LoVo (cell line): ENCODE data around the gene CEP295NL.
"Not testable (repeated sequence)": the region's sequence is repeated elsewhere in the genome, so short reads cannot be mapped to it uniquely, and the experiment has no call there.

Source experiments
- DNase-seq: peaks from one replicate; pipeline ENCODE4 v3.0.0-alpha.2; 2016; ENCODE audit warnings: low spot score

CEP295NL gene, protein sequence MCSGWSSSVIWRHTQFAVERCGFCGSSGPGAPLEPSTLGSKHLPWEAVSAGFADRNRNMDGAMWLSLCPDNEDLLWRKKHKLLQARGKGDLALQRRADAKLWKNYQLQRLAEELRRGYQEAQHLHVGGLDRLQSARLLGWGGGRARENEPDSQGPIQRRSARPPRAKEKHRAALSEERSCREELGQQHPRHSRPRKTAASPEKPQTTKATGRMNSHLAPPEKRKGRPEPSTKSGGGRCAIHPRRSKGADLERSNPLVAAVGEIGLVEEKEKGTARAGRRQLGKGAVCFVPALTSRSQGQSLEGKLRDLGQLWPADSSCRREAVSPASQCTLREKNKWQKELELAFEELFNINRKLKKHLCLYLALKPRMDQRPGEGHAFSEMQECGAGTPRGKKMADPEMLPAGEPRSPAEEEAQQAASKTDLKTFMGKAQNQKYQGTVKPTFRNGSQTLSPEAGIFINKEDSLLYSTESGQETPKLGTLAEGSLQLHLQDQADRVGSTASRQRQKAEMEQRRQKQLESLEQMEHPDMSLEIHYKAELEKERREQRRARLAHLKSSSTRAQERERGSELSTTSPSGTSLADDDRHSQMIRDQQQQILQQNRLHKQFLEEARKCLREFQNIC

DNA sequence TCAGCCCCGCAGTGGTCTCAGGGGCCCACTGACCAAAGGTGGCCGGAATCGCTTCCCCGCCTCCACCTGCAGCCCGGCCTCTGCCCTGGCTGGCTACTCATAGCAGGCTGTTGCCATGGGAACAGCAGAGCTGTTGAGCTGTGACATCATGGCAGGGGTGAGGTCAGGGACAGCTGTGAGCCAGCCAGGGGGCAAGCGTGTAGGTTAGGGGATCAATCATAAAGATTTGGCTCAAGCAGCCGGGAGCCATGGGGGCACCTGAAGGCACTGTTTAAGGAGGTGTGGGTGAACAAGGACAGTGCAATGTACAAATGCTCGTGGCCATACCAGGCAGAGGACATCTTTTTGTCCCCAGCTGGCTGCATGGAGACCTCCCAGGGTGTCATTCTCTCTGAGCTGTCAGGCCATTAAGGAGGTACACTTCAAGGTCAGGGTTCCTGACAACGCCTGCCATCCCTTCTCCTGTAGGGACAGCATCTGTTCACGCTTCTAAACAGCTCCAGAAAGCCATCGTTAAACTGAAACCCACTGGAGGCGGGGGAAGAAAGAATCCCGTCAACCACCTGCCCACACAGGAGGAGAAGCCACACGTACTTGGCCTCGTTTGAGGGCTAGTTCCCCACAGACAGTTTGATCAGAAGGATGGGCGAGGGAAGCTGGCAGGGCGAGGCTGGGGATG is at the start of gene CEP295NL:
CEP295NL (minus strand) TSS at position 101 of the 679 bp plus-strand sequence. CDS start 1,373 bp downstream, outside the sequence.
- no peak for DNase-seq

DNA sequence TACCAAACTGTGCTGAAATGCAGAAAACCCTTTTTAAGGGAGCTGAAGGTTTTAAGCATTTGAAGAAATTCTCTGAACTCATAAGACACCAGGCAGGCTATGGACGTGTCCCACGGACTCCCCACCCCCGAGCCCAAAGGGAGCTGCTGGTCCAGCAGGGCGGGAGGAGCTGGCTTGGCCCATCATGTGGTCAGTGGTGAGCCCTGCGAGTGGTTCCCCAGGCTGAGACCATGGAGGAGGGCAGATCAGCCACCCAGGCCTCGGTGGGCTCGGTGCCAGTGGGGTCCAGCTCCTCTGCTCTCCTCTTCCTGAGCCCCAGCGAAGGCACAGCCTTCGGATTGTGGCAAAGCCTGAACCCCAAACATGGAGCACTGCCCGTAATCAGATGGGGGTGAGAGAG is 49.7 kb upstream of the CEP295NL start:
- DNase-seq, result no peak

DNA sequence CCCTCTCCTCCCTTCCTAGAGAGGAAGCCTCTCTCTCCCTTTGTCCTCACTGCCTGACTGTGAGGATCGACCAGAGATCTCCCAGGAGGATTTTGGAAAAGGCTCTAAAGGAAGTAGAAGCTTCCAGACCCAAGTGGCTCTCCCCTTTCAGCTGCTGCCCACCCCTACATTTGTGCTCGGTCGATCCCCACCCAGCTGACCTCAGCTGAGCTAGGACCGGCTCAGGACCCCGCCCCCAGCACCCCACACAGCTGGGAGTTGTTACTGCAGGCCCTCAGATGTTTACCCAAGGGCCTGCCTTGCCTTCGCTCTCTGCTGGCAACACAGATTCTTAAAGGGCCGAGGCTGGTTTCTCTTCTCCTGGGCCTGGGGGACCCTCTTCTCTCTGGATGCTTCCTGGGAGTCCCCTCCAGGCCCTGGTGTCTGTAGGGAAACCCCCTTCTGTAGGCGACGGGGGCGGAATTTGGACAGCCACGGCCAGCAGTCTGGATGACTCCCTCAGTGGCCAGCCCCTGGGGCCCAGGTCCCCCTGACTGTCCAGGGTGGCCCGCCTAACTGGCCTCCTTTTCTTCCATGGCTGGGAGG is 49.1 kb upstream of the CEP295NL start:
- DNase-seq, result no peak

DNA sequence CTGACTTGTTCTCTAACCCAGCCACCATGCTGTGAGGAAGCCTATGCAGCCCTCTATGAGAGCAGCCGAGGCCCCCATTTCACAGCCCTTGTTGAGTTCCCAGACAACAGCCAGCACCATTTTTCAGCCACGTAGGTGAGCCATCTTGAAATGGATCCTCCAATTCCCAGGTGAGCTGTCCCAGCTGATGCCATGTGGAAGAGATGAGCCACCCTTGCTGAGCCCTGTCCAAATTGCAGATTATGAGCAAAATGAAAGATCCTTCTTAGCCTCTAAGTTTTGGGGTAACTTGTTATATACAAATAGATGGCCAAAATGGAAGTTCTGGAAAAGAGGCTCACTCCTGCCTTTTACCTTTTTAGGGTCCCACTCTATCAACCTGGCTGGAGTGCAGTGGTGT is 47.9 kb upstream of the CEP295NL start:
- DNase-seq, result no peak

DNA sequence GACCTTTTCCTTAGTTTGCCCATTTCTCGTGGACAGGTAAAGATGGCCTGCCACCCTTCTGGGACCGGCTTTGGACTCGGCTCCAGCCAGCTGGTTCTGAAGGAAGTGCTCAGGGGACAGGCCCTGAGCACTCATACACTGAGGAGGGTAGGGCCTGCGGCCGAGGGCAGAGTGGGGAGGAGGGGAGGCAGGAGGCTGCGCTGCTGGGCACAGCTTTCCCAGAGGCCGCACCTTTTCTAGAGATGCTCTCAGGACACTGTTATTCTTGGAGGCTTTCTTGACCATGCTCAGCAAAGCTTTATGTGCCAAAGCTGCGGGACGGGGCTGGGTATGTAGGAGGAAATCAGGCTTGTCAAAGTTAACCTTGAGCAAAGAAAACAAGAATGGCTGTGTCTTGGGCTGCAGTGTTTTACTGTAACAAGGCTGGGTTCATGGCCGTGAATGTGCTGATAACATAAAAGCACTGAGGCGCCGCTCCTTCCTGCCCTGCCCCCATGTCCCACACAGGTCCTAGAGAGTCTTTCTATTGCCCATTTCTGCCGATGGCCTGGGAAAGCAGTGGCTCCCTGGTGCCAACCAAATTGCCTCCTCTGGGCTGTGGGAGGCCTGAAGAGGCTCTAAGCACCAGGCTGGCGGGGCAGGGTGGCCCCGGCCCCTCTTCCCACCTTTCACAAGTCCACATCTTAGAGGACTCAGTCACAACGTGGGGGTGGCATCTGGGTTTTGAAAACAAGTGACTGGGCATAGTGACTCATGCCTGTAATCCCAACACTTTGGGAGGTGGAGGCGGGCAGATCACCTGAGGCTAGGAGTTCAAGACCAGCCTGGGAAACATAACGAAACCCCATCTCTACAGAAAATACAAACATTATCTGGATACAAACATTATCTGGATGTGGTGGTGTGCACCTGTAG is 44.5 kb upstream of the CEP295NL start:
- no peak for DNase-seq

DNA sequence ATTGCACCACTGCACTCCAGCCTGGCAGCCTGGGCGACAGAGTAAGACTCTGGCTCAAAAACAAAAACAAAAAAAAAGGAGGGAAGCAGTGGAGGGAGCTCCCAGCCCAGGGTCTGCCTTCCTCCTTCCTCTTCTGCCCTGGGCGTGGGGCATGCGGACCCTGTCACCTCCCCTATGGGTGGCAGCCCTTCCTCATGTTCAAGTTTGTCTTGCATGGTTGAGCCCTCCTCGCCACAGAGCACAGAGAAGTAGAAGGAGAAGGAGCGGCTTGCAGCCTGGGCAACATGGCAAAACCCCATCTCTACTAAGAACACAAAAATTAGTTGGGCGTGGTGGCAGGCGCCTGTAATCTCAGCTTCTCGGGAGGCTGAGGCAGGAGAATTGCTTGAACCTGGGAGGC is 43.6 kb upstream of the CEP295NL start:
- no peak for DNase-seq

DNA sequence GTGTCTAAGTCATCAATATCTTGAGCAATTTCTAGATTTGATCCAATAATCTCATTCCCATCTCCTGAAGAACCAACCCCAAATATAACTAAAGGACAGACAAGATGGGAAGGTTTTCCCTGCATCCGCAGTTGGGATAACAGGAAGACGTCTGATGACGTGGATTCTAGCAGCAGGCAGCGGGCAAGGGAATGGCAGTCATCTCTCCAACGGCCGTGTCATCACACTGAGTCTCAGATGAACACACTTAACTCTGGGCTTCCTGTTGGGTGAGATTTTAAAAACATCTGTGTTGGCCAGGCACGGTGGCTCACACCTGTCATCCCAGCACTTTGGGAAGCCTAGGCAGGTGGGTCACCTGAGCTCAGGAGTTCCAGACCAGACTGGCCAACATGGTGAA is 43.1 kb upstream of the CEP295NL start:
- no peak for DNase-seq

DNA sequence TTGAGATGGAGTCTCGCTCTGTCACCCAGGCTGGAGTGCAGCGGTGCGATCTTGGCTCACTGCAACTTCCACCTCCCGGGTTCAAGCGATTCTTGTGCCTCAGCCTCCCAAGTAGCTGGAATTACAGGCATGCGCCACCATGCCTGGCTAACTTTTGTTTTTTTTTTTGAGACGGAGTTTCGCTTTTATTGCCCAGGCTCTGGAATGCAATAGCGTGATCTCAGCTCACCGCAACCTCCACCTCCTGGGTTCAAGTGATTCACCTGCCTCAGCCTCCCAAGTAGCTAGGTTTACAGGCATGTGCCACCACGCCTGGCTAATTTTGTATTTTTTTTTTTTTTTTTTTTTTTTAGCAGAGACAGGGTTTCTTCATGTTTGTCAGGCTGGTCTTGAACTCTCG is 42.5 kb upstream of the CEP295NL start:
- DNase-seq, result not testable (repeated sequence)

DNA sequence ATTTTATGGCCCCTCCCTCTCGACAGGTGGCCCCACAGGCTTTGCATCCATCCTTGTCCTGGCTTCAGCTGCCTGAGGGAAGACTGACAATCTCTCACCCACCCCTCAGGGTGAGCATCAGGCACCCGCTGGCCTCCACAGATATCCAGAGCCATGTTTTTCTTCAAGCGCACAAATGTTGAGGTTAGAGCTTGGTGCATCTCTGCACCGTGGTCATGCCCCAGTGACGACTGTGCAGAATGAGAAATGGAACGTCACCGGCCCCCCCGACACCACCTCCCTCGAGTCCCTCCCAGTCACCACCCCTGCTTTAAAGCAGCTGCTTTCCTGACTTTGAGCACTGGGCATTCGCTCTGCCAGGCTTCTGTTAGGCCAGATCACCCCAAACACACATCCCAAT is 42.0 kb upstream of the CEP295NL start:
- no peak for DNase-seq

DNA sequence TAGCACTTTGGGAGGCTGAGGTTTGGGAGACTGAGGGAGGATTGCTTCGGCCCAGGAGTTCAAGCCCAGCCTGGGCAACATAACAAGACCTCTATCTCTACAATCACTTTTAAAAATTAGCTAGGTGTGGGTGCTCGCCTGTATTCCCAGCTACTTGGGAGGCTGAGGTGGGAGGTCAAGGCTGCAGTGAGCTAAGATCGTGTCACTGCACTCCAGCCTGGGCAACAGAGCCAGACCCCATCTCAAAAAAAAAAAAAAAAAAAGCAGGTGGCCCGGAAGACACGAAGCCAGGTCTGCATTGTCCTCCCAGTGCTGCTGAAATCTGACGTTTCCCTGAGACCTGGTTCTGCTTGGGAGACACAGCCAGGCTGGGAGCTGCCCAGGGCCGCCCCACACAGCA is 41.0 kb upstream of the CEP295NL start:
- no peak for DNase-seq

DNA sequence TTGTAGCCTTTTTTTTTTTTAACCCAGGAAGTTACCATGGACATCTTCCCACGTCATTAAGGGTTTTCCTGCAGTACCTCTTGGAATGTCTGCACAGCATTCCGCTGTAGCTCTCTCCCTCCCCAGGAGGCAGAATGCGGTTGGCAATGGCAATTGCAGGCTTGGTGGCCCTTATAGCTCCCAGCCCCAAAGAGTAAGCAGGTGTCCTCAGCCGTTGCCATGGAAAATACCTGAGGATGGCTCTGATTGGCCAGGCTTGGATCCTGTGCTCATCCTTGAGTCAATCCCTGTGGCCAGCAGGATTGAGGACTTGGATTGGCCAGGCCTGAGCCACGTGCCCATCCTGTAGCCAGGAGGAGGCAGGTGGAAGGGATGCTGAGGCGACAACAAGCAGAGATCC is 37.7 kb upstream of the CEP295NL start:
- no peak for DNase-seq

DNA sequence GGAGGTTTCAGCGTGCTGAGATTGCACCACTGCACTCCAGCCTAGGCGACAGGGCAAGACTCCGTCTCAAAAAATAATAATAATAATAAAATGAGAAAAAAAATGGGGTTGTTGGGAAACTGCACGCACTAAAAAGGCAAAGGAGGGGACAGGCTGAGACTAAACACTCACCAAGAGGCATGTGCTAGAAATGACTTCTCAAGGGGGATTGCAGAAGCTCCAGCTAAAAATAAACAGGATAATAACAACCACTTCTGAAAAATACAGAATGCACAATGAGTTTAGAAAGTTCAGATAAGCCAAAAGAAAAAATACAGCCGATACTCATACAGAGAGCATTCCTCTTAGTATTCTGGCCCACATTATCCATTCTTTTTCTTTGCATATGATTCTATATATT is 37.3 kb upstream of the CEP295NL start:
- DNase-seq, result no peak

DNA sequence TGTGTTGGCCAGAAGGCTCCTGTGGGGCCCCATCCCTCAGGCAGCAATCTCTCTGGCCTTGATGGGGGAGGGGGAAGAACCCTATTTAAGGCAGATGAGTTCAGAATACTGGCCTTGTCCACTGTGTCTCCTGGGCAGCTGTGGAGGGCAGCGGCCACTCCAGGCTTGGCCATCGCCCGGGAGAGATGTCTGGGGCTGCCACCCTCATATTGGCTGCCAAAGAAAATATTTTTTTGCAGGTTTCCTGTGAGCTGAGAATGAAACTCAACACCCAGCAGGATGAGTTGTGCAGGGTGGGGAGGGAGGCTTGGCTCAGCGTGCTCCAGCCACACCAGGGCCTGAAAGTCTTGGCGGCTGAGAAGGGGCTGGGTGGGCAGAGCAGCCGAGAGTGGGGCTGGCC is 36.6 kb upstream of the CEP295NL start:
- DNase-seq, result no peak

DNA sequence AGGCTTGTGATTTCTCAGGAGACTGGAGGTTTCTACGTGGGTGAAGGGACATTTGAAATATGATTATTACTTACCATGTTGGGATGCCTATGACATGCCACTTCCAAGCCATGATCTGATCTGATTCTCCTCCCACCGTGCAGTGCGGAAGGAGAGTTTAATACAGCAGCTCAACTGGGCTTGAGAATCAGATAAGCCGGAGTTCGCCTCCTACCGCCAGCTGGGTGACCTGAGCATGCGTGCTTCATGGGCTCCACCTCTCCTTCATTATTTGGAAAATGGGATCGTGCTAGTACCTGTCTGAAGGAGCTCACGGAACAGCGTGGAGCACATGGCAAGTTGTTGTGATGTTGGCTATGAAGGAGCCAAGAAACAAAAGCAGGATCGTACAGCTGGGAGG is 34.6 kb upstream of the CEP295NL start:
- DNase-seq, result no peak

DNA sequence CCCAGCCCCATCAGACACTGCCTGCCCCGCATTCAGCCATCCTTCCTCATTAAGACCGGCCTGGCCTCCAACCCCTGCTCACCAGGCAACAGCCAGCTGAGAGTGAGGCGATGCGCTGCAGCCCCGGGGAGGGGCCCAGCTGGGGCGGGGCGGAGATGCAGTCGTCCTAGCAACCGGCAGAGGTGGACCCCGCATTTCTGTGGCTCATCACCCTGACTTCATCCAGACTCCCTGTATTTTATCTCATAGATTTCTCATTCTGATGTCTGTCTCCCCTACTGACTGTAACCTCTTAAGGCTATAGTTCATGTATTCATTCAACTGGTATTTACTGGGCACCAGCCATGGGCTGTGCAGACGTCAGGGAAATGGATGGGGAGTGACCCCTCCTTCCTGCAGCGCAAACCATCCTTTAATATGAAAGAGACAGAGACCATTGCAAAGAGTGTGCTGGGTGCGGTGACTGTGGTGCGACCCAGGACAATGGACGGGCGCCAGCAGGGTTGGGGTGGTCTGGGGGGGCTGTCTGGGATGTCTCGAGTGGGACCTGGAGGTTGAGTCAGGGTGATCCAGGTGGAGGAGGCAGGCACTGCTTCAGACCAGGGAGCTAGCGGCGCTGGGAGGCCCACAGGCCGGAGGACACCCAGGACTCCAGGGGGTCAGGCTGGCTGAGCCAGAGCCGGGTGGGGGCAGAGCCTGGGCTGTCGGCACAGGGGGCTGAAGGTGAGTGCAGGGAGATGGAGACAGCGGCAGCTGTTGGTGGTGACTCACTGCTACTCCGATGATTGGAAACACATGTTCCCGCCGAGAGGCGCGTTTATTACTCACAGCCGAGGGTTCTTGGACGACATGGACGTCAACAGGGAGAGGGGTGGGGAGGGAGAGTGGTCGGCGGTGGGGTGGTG is 32.7 kb upstream of the CEP295NL start:
- DNase-seq, result no peak

DNA sequence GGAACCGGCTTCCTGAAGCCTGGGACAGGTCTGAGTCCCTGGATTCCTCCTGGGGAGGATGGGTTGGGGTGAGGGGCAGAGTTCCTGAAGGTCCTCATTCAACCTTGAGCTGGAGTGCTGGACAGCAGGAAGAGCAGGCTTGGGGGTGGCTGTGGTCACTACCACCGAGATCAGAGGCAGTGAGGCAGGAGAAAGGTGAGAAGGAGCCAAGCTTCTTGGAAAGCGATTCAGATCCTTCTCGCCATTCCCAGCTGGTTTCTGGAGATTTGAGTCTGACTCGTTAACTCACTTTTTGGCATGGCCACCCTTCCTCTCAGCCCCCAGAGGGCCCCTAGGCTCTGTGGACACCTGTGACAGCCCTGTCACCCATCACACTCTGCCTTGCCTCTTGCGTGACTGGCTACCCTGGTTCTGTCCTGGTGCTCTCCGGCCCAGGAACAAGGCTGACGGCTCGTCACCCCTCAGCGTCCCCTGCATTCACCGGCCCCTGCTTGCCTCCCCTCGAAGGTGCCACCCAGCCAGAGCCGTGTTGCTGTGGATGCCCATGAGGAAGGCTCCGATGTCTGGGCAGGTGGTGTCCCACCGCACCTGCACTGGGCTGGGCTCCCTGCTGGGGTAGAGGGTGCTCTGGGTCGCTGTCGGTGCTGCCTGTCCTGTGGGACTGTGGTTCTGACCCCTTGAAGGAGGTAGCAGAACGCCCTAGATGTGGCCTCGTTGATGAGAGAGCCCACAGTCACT is 31.8 kb upstream of the CEP295NL start:
- DNase-seq, result no peak

DNA sequence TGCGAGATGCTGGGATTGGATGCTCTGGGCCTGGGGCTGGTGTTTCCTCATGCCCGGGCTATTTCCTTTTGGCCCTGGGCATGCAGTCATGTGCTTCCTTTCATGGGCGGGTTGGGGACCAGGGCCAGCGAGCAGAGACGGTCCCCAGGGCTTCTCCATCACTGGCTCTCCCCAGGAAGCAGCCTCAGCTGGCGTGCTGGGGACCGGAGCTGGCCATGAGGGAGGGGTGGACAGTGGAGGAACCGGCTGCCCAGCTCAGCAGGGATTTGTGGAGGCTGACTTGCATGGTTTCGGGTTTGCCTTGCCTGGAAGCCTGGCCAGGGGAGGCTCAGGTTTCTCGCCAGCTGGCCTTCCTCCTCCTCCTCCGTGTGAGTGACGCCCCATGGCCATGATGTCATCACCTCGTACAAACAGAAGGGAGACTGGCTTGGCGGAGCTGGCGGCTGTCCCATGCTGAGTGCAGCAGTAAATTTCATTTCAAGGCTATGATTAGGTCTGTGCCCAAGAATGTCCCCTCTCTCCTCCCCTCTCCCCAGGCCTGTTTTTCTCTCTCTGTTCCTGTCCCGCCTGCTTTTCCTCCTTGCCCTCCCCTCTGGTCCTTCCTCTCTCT is 31.1 kb upstream of the CEP295NL start:
- peak; percentile 11 for DNase-seq

DNA sequence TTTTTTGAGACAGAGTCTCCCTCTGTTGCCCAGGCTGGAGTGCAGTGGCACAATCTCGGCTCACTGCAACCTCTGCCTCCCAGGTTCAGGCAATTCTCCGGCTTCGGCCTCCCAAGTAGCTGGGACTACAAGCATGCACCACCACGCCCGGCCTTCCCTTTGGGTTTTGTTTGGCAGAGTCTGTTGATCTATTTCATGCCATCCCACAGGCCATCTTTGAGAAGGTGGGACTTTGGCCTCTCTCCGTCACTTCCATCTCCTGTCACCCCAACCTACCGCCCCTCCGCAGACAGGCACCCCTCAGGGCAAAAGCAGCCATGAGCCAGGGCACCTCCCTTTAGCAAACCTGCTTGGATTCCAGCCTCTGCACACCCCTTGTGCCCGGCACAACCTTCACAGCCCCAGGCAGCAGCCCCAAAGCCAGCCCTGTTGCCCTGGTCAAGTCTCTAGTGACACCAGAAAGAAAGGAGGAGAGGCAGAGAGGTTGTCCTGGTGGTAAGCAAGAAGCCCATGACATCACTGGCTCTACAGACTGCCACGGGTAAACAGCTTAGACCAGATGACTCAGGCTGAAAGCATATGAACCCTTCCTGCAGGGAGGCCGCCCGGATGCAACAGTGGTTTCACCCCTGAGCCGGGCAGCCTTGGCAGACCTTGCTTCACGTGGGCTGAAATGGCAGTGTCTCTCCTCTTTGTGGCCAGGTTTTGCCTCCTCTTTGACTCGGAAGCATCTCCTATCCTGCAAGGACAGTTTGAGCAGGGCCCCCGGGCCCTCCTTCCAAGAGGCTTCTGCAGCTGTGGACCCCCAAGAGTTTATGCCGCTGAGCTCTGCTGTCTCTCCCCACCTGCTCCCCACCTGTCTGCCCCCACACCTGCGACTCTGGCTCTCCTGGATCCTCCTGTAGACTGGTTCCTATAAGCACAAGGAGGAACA is 30.3 kb upstream of the CEP295NL start:
- peak; percentile 63 for DNase-seq
